Muscle layer of duodenum (tissue), 2 donors: ENCODE data around the gene METTL27.
"Not testable (repeated sequence)": the region's sequence is repeated elsewhere in the genome, so short reads cannot be mapped to it uniquely, and the experiment has no call there.

Experiments
- H3K27ac ChIP-seq: one replicate; pipeline ENCODE4 v1.7.0; 2013; ENCODE audit warnings: mild to moderate bottlenecking, low read length
- H3K27me3 ChIP-seq: one replicate; pipeline ENCODE4 v1.7.0; 2013; ENCODE audit warnings: low read depth, mild to moderate bottlenecking, control low read depth, low read length
- H3K36me3 ChIP-seq, 2 donors: one replicate each; pipeline ENCODE4 v1.7.0; 2013; ENCODE audit warnings: low read length in 2 of 2, control low read depth in 1 of 2, mild to moderate bottlenecking in 1 of 2; ENCODE audit not compliant: insufficient read depth in 2 of 2, control insufficient read depth in 1 of 2
- H3K4me1 ChIP-seq, 2 donors: one replicate each; pipeline ENCODE4 v1.7.0; 2013; ENCODE audit warnings: low read length in 2 of 2, mild to moderate bottlenecking in 2 of 2, control low read depth in 1 of 2, moderate library complexity in 1 of 2; ENCODE audit not compliant: insufficient read depth in 2 of 2, control insufficient read depth in 1 of 2
- H3K4me3 ChIP-seq, 2 donors: one replicate each; pipeline ENCODE4 v1.7.0; 2013; ENCODE audit warnings: low read length in 2 of 2, low read depth in 1 of 2, mild to moderate bottlenecking in 1 of 2
- H3K9me3 ChIP-seq, 2 donors: one replicate each; pipeline ENCODE4 v1.7.0; 2013; ENCODE audit warnings: low read length in 2 of 2, control low read depth in 1 of 2, mild to moderate bottlenecking in 1 of 2; ENCODE audit not compliant: control insufficient read depth in 1 of 2
- donor health status: healthy.

METTL27 gene

GRCh38 chr7:73864981-73865711 lies 22.8 kb upstream of the METTL27 start:
- Histone ChIP-seq H3K36me3 (no peaks in the 10 kb centered on the region), H3K4me1 (peaks cover 0 to 11% of the 10 kb centered on the region in 2 donors), H3K27ac (no peak overlapping the region), H3K4me3 (no peak overlapping the region), H3K27me3 (no peaks in the 10 kb centered on the region), H3K9me3 (no peaks in the 10 kb centered on the region)

GRCh38 chr7:73861305-73861704 lies 19.0 kb upstream of the METTL27 start:
- Histone ChIP-seq H3K27me3 (no peaks in the 10 kb centered on the region), H3K9me3 (no peaks in the 10 kb centered on the region), H3K4me3 (no peak overlapping the region), H3K4me1 (no peaks in the 10 kb centered on the region), H3K36me3 (no peaks in the 10 kb centered on the region), H3K27ac (no peak overlapping the region)

- Histone ChIP-seq H3K36me3 (no peaks in the 10 kb centered on the region), H3K4me1 (peaks cover 0 to under 1% of the 10 kb centered on the region in 2 donors), H3K9me3 (no peaks in the 10 kb centered on the region), H3K4me3 (no peak within 1 kb of the TSS), H3K27ac (no peak within 1 kb of the TSS), H3K27me3 (no peaks in the 10 kb centered on the region)
These were observed 18.5 kb upstream of the METTL27 start, which contains the start of gene TMEM270 for GRCh38 chr7:73860859-73861258. TMEM270 (plus strand) TSS chr7:73861159; CDS start chr7:73861195, 36 bp downstream.

- Histone ChIP-seq H3K36me3 (no peaks in the 10 kb centered on the region), H3K27me3 (no peaks in the 10 kb centered on the region), H3K4me3 (no peak overlapping the region), H3K9me3 (no peaks in the 10 kb centered on the region), H3K27ac (no peak overlapping the region), H3K4me1 (peaks cover 0 to 4% of the 10 kb centered on the region in 2 donors)
These were observed 16.5 kb upstream of the METTL27 start for GRCh38 chr7:73858807-73859206.

- H3K4me1 ChIP-seq, result peaks cover 0 to 4% of the 10 kb centered on the region in 2 donors
- H3K36me3 ChIP-seq, result no peaks in the 10 kb centered on the region
- no peak overlapping the region for H3K27ac ChIP-seq
- no peak overlapping the region for H3K4me3 ChIP-seq
- H3K27me3 ChIP-seq, result no peaks in the 10 kb centered on the region
- no peaks in the 10 kb centered on the region for H3K9me3 ChIP-seq
These were observed 14.6 kb upstream of the METTL27 start for GRCh38 chr7:73856941-73857340.

- H3K36me3 ChIP-seq, result peaks cover 0 to 4% of the 10 kb centered on the region in 2 donors
- no peak overlapping the region for H3K27ac ChIP-seq
- peaks cover 3 to 21% of the 10 kb centered on the region in 2 donors for H3K4me1 ChIP-seq
- no peaks in the 10 kb centered on the region for H3K9me3 ChIP-seq
- H3K4me3 ChIP-seq, result no peak overlapping the region
- no peaks in the 10 kb centered on the region for H3K27me3 ChIP-seq
These were observed 10.2 kb upstream of the METTL27 start for GRCh38 chr7:73852500-73852899.

GRCh38 chr7:73851410-73852338 lies 9.4 kb upstream of the METTL27 start:
- Histone ChIP-seq H3K4me3 (no peak overlapping the region), H3K36me3 (peaks cover 0 to 4% of the 10 kb centered on the region in 2 donors), H3K27me3 (no peaks in the 10 kb centered on the region), H3K9me3 (no peaks in the 10 kb centered on the region), H3K27ac (peak overlapping the region; percentile 61), H3K4me1 (peaks cover 3 to 21% of the 10 kb centered on the region in 2 donors)

GRCh38 chr7:73850781-73851207 lies 8.5 kb upstream of the METTL27 start:
- no peak overlapping the region for H3K4me3 ChIP-seq
- H3K9me3 ChIP-seq, result no peaks in the 10 kb centered on the region
- H3K27ac ChIP-seq, result peak overlapping the region; percentile 61
- H3K36me3 ChIP-seq, result peaks cover 0 to 4% of the 10 kb centered on the region in 2 donors
- peaks cover 3 to 19% of the 10 kb centered on the region in 2 donors for H3K4me1 ChIP-seq
- no peaks in the 10 kb centered on the region for H3K27me3 ChIP-seq

- H3K4me1 ChIP-seq, result peaks cover 3 to 18% of the 10 kb centered on the region in 2 donors
These were observed 5.8 kb upstream of the METTL27 start for GRCh38 chr7:73847941-73848723.

GRCh38 chr7:73845701-73846195 lies 3.4 kb upstream of the METTL27 start:
- H3K4me1 ChIP-seq, result peaks cover 0 to 18% of the 10 kb centered on the region in 2 donors
- not testable (repeated sequence) for H3K27me3 ChIP-seq, H3K27ac ChIP-seq, H3K4me3 ChIP-seq, H3K9me3 ChIP-seq, H3K36me3 ChIP-seq

More at GRCh38 chr7:73847941-73848723, 5.8 kb upstream of the METTL27 start:
- no peak overlapping the region for H3K27ac ChIP-seq
- no peaks in the 10 kb centered on the region for H3K9me3 ChIP-seq
- peaks cover 0 to 4% of the 10 kb centered on the region in 2 donors for H3K36me3 ChIP-seq
- H3K27me3 ChIP-seq, result no peaks in the 10 kb centered on the region
- H3K4me3 ChIP-seq, result no peak overlapping the region
